CD4-positive, alpha-beta T cell (primary cell): ENCODE measurements around the gene METTL21C. TPM values are rescaled to one million over a fixed set of nuclear protein-coding genes. Genes with fewer than 3 reads are reported as not detected.
A peak's percentile ranks its signal among the peaks of the same experiment; 100 is the strongest.

Source experiments
- ATAC-seq: fragments of 200-7000 bp; cut with Tn5 transposase; one replicate; pipeline ENCODE4 v1.10.0; 2022; ENCODE audit warnings: mild to moderate bottlenecking; ENCODE audit not compliant: poor library complexity
- CTCF ChIA-PET: fragments of 350-600 bp; sonication (Branson Sonifier 250); formaldehyde crosslinking; loops from one replicate; lab custom pipeline; 2021; ENCODE audit warnings: antibody characterized with exemption, inconsistent platforms; lab: Charles Lee
- POLR2A ChIA-PET: fragments of 350-600 bp; sonication (Branson Sonifier 250); formaldehyde crosslinking; loops from one replicate; lab custom pipeline; 2021; ENCODE audit warnings: antibody characterized with exemption, inconsistent platforms; lab: Charles Lee
- DNase-seq, 14 experiments: peaks; one replicate each; pipeline ENCODE4 v3.0.0-alpha.2; 2013 to 2020; ENCODE audit warnings: mixed read lengths in 2 of 14
- H3K27ac ChIP-seq, 2 donors: one replicate each; pipeline versions ENCODE4 v1.5.1 to v1.7.0; 2013; ENCODE audit warnings: low read length in 2 of 2, low read depth in 1 of 2, mild to moderate bottlenecking in 1 of 2
- H3K27me3 ChIP-seq, 2 experiments: 1 replicate in 1 of 2; 2 replicates in 1 of 2; pipeline versions ENCODE4 v1.6.1 to v1.7.0; 2013; ENCODE audit warnings: low read length in 2 of 2, control low read depth in 1 of 2, mild to moderate bottlenecking in 1 of 2, moderate library complexity in 1 of 2; ENCODE audit not compliant: insufficient read depth in 2 of 2, control insufficient read depth in 1 of 2
- H3K36me3 ChIP-seq: one replicate; pipeline ENCODE4 v1.6.1; 2013; ENCODE audit warnings: low read length, control low read depth; ENCODE audit not compliant: insufficient read depth
- H3K4me1 ChIP-seq: one replicate; pipeline ENCODE4 v1.6.1; 2013; ENCODE audit warnings: low read length, control low read depth; ENCODE audit not compliant: insufficient read depth
- H3K4me3 ChIP-seq: one replicate; pipeline ENCODE4 v1.5.1; 2013; ENCODE audit warnings: mild to moderate bottlenecking, low read length, moderate library complexity
- H3K9me3 ChIP-seq, 2 experiments: 1 replicate in 1 of 2; 2 replicates in 1 of 2; pipeline versions ENCODE4 v1.6.1 to v1.7.0; 2013; ENCODE audit warnings: low read length in 2 of 2, mild to moderate bottlenecking in 2 of 2, control low read depth in 1 of 2, moderate library complexity in 1 of 2; ENCODE audit not compliant: control insufficient read depth in 1 of 2, insufficient read depth in 1 of 2
- H3K27ac Mint-ChIP-seq: one replicate; pipeline ENCODE4 v1.8.0; 2020; ENCODE audit warnings: mixed read lengths
- H3K27me3 Mint-ChIP-seq: one replicate; pipeline ENCODE4 v1.8.0; 2021; ENCODE audit warnings: mixed read lengths
- H3K36me3 Mint-ChIP-seq: one replicate; pipeline ENCODE4 v1.8.0; 2021; ENCODE audit warnings: low read depth, mixed read lengths
- H3K4me1 Mint-ChIP-seq: one replicate; pipeline ENCODE4 v1.8.0; 2021; ENCODE audit warnings: low read depth, mixed read lengths
- H3K4me3 Mint-ChIP-seq: one replicate; pipeline ENCODE4 v1.8.0; 2020; ENCODE audit warnings: mild to moderate bottlenecking, mixed read lengths
- H3K9me3 Mint-ChIP-seq: one replicate; pipeline ENCODE4 v1.8.0; 2020; ENCODE audit warnings: mixed read lengths
- CTCF ChIP-seq: fragments of 200-600 bp; IDR thresholded peaks from one replicate; pipeline ENCODE4 v1.8.0; 2022; ENCODE audit warnings: antibody characterized with exemption, mild to moderate bottlenecking
- intact Hi-C, 2 experiments: fragments of 100-400 bp; cut with DNase I in 1 of 2; cut with micrococcal nuclease in 1 of 2; formaldehyde crosslinking; loops; one replicate each; pipeline versions ENCODE4 v1.15.1 to v1.9.0; 2023 to 2025; cut with DNase I, micrococcal nuclease
- total RNA-seq, 174 experiments: library from RNA in 2 of 174; stranded (reverse) in 2 of 174; gene quantifications; one replicate each; pipeline ENCODE4 v1.2.3 and lab custom pipeline; 2021 to 2026

Gene METTL21C
- total RNA-seq, 2 experiments from 2014 or later: not detected

- no peak overlapping the region for H3K4me3 Mint-ChIP-seq
- no peak for ATAC-seq
Observed at GRCh38 chr13:102657630-102658029, 37.2 kb downstream of the METTL21C start.

GRCh38 chr13:102654756-102655155 lies 40.1 kb downstream of the METTL21C start:
- Mint-ChIP-seq H3K27ac (no peak overlapping the region), H3K4me1 (peaks cover 4% of the 10 kb centered on the region), H3K4me3 (no peak overlapping the region), H3K9me3 (no peaks in the 10 kb centered on the region), H3K36me3 (peaks cover 62% of the 10 kb centered on the region), H3K27me3 (no peaks in the 10 kb centered on the region)
- Histone ChIP-seq H3K9me3 (no peaks in the 10 kb centered on the region), H3K36me3 (peaks cover 72% of the 10 kb centered on the region), H3K4me3 (no peak overlapping the region), H3K27ac (no peak overlapping the region), H3K4me1 (no peaks in the 10 kb centered on the region), H3K27me3 (no peaks in the 10 kb centered on the region)
- ChIA-PET POLR2A (interaction anchor here (1.6 kb wide), 1 partner anchor 58 kb away, joined by 4 read pairs; the partner anchor contains the start of gene TPP2), CTCF (no interaction called here)
- no peak for TF ChIP-seq CTCF
- intact Hi-C loops: loop anchor here in 1 of 2 experiments (5.0 kb wide), 2 partner anchors 32 to 193 kb away; partner anchors contain the start of gene ERCC5
- DNase-seq (no peak), ATAC-seq (no peak)

More at GRCh38 chr13:102657630-102658029, 37.2 kb downstream of the METTL21C start:
- no peaks in the 10 kb centered on the region for H3K27me3 ChIP-seq
- no peaks in the 10 kb centered on the region for H3K9me3 Mint-ChIP-seq
- H3K4me1 Mint-ChIP-seq: peaks cover 4% of the 10 kb centered on the region
- DNase-seq: peak in 2 of 14 experiments; percentile 9
- ChIA-PET POLR2A (interaction anchor here (1.1 to 1.9 kb wide), 2 partner anchors 61 to 66 kb away, joined by 3 to 8 read pairs; partner anchors contain the start of gene TPP2), CTCF (interaction anchor here (1.0 kb wide), 1 partner anchor 12 kb away, joined by 3 read pairs; no protein-coding TSS in a partner anchor)
- intact Hi-C loops: loop anchor here (1.0 to 5.0 kb wide), 4 partner anchors 35 to 190 kb away; partner anchors contain the start of genes ERCC5 (in 1 of the 2) and TPP2 (in 1 of the 2)
- no peak overlapping the region for H3K4me3 ChIP-seq
- H3K27ac Mint-ChIP-seq: no peak overlapping the region
- peaks cover 64% of the 10 kb centered on the region for H3K36me3 ChIP-seq
- no peaks in the 10 kb centered on the region for H3K9me3 ChIP-seq
- no peaks in the 10 kb centered on the region for H3K4me1 ChIP-seq
- peaks cover 64% of the 10 kb centered on the region for H3K36me3 Mint-ChIP-seq
- H3K27me3 Mint-ChIP-seq: no peaks in the 10 kb centered on the region
- no peak overlapping the region for H3K27ac ChIP-seq
- TF ChIP-seq CTCF: peak; percentile 13

GRCh38 chr13:102651892-102652291 lies 43.0 kb downstream of the METTL21C start:
- Mint-ChIP-seq H3K36me3 (peaks cover 65% of the 10 kb centered on the region), H3K4me3 (no peak overlapping the region), H3K27ac (no peak overlapping the region), H3K27me3 (no peaks in the 10 kb centered on the region), H3K4me1 (peaks cover 4% of the 10 kb centered on the region), H3K9me3 (no peaks in the 10 kb centered on the region)
- DNase-seq (no peak), ATAC-seq (no peak)
- H3K27ac ChIP-seq: no peak overlapping the region
- H3K36me3 ChIP-seq: peaks cover 74% of the 10 kb centered on the region
- CTCF ChIA-PET: interaction anchor here (0.7 to 0.8 kb wide), 3 partner anchors 8 to 31 kb away, joined by 3 to 4 read pairs (median 3); no protein-coding TSS in a partner anchor
- no peaks in the 10 kb centered on the region for H3K4me1 ChIP-seq
- H3K27me3 ChIP-seq: no peaks in the 10 kb centered on the region
- no peak overlapping the region for H3K4me3 ChIP-seq
- TF ChIP-seq CTCF: no peak
- POLR2A ChIA-PET: interaction anchor here (0.6 kb wide), 1 partner anchor 60 kb away, joined by 3 read pairs; no protein-coding TSS in a partner anchor
- no peaks in the 10 kb centered on the region for H3K9me3 ChIP-seq
- intact Hi-C loops: no loop called here
